B cell (primary cell): ENCODE measurements around the gene CLP1. TPM values are rescaled to one million over a fixed set of nuclear protein-coding genes. Genes with fewer than 3 reads are reported as not detected.

Source experiments
- ATAC-seq: fragments of 200-7000 bp; cut with Tn5 transposase; one replicate; pipeline ENCODE4 v1.10.0; 2021; ENCODE audit warnings: low read depth, mild to moderate bottlenecking, moderate number of reproducible peaks, moderate library complexity
- CTCF ChIA-PET: fragments of 350-600 bp; sonication (Branson Sonifier 250); formaldehyde crosslinking; loops from one replicate; lab custom pipeline; 2021; ENCODE audit warnings: antibody characterized with exemption, inconsistent platforms; lab: Charles Lee
- POLR2A ChIA-PET: fragments of 350-600 bp; sonication (Branson Sonifier 250); formaldehyde crosslinking; loops from one replicate; lab custom pipeline; 2021; ENCODE audit warnings: antibody characterized with exemption; lab: Charles Lee
- DNase-seq: peaks from one replicate; pipeline ENCODE4 v3.0.0; 2013
- H2AFZ ChIP-seq: 2 replicates; pipeline ENCODE4 v1.6.1; 2012; ENCODE audit warnings: mild to moderate bottlenecking, low read depth, low read length; ENCODE audit not compliant: insufficient read depth, poor library complexity, severe bottlenecking
- H3K27ac ChIP-seq, 2 donors: 1 replicate in 1 of 2; 2 replicates in 1 of 2; pipeline ENCODE4 v1.5.1; 2012 to 2013; ENCODE audit warnings: low read length in 2 of 2, mild to moderate bottlenecking in 2 of 2, moderate library complexity in 1 of 2
- H3K27me3 ChIP-seq, 4 experiments: fragments of 200-600 bp in 1 of 4; sonication (generic) in 1 of 4; replicated peaks in 1 of 4; 1 replicate in 2 of 4; 2 replicates in 2 of 4; pipeline versions ENCODE4 v1.6.1 to v1.7.0; 2013 to 2016; ENCODE audit warnings: low read length in 3 of 4, mild to moderate bottlenecking in 2 of 4, mixed read lengths in 1 of 4, moderate library complexity in 1 of 4; ENCODE audit not compliant: insufficient read depth in 4 of 4, control insufficient read depth in 3 of 4; ENCODE audit errors: control extremely low read depth in 1 of 4
- H3K36me3 ChIP-seq, 2 experiments: replicated peaks in 1 of 2; 1 replicate in 1 of 2; 2 replicates in 1 of 2; pipeline versions ENCODE4 v1.6.1 to v1.7.1; 2013; ENCODE audit warnings: low read length in 1 of 2; ENCODE audit not compliant: insufficient read depth in 2 of 2, control insufficient read depth in 1 of 2; ENCODE audit errors: control extremely low read depth in 1 of 2, extremely low read depth in 1 of 2
- H3K4me1 ChIP-seq, 2 donors: fragments of 200-600 bp in 1 of 2; sonication (generic) in 1 of 2; 1 replicate in 1 of 2; 2 replicates in 1 of 2; pipeline versions ENCODE4 v1.5.1 to v1.6.1; 2013 to 2017; ENCODE audit warnings: low read length in 2 of 2; ENCODE audit not compliant: control insufficient read depth in 2 of 2, insufficient read depth in 2 of 2
- H3K4me2 ChIP-seq: replicated peaks from 2 replicates; pipeline ENCODE3; 2012; ENCODE audit warnings: mild to moderate bottlenecking, low read depth, low read length; ENCODE audit not compliant: poor library complexity, severe bottlenecking
- H3K4me3 ChIP-seq, 5 experiments: fragments of 200-600 bp in 1 of 5; sonication (generic) in 1 of 5; 1 replicate in 3 of 5; 2 replicates in 2 of 5; pipeline versions ENCODE4 v1.5.1 to v1.7.0; 2011 to 2016; ENCODE audit warnings: low read length in 4 of 5, mild to moderate bottlenecking in 4 of 5, low read depth in 2 of 5, control low read depth in 1 of 5, moderate library complexity in 1 of 5; ENCODE audit not compliant: insufficient read depth in 1 of 5; ENCODE audit errors: control extremely low read depth in 1 of 5, extremely low read depth in 1 of 5
- H3K79me2 ChIP-seq: fragments of 200-600 bp; sonication (generic); one replicate; pipeline ENCODE4 v1.6.0; 2016; ENCODE audit warnings: low read length; ENCODE audit not compliant: control insufficient read depth, insufficient read depth
- H3K9ac ChIP-seq: fragments of 200-600 bp; sonication (generic); 2 replicates; pipeline ENCODE4 v1.6.1; 2017; ENCODE audit warnings: mild to moderate bottlenecking, low read length, moderate library complexity
- H3K9me3 ChIP-seq, 3 donors: one replicate each; pipeline versions ENCODE4 v1.6.1 to v1.7.1; 2013; ENCODE audit warnings: low read length in 2 of 3; ENCODE audit not compliant: control insufficient read depth in 2 of 3, insufficient read depth in 1 of 3; ENCODE audit errors: control extremely low read depth in 1 of 3
- H4K20me1 ChIP-seq: 2 replicates; pipeline ENCODE4 v1.6.0; 2012; ENCODE audit warnings: mild to moderate bottlenecking, low read length; ENCODE audit not compliant: insufficient read depth, control insufficient read depth, poor library complexity, severe bottlenecking
- H3K27ac Mint-ChIP-seq: one replicate; pipeline ENCODE4 v1.8.0; 2021; ENCODE audit warnings: mixed read lengths
- H3K27me3 Mint-ChIP-seq: one replicate; pipeline ENCODE4 v1.8.0; 2021; ENCODE audit warnings: mixed read lengths
- H3K4me1 Mint-ChIP-seq: one replicate; pipeline ENCODE4 v1.8.0; 2021; ENCODE audit warnings: mixed read lengths
- H3K4me3 Mint-ChIP-seq: one replicate; pipeline ENCODE4 v1.8.0; 2021; ENCODE audit warnings: mixed read lengths
- H3K9me3 Mint-ChIP-seq: one replicate; pipeline ENCODE4 v1.8.0; 2022; ENCODE audit warnings: mixed read lengths; ENCODE audit not compliant: insufficient read depth
- EZH2 ChIP-seq: IDR thresholded peaks from 2 replicates; pipeline ENCODE4 v1.6.1; 2012; ENCODE audit warnings: borderline replicate concordance, low read depth, mild to moderate bottlenecking, moderate library complexity, low read length; ENCODE audit not compliant: insufficient read depth, poor library complexity, severe bottlenecking
- WGBS: methylation state at CpG from one replicate; pipeline ENCODE4 v1.1.5; 2013; ENCODE audit warnings: missing lambda C conversion rate; ENCODE audit not compliant: insufficient coverage; 5-methylcytosine and 5-hydroxymethylcytosine counted together
- intact Hi-C: fragments of 100-400 bp; cut with micrococcal nuclease; formaldehyde crosslinking; loops from one replicate; pipeline ENCODE4 v1.10.0; 2022
- polyA plus RNA-seq: library from polyadenylated mRNA; depleted of rRNA; stranded (reverse); fragments of >200 nt; gene quantifications from 2 replicates; pipeline ENCODE4 v1.2.3, GENCODE V29; 2012
- total RNA-seq, 2 donors: library from RNA; stranded (reverse); fragments of 120-200 nt in 1 of 2; gene quantifications; 1 replicate in 1 of 2; 2 replicates in 1 of 2; pipeline versions ENCODE4 v1.2.3 to v1.2.4, GENCODE V29; 2013 to 2022
- TF ChIP-seq, protein P1 (sequence below): fragments of 200-600 bp; IDR thresholded peaks from one replicate; pipeline ENCODE4 v1.8.0; 2022; ENCODE audit warnings: antibody characterized with exemption, mild to moderate bottlenecking

CLP1 gene
- total and polyA plus RNA-seq, 2 donors (not counting 1 experiment from before 2014, with no cell fraction given): 6.0 to 15.5 TPM

DNA sequence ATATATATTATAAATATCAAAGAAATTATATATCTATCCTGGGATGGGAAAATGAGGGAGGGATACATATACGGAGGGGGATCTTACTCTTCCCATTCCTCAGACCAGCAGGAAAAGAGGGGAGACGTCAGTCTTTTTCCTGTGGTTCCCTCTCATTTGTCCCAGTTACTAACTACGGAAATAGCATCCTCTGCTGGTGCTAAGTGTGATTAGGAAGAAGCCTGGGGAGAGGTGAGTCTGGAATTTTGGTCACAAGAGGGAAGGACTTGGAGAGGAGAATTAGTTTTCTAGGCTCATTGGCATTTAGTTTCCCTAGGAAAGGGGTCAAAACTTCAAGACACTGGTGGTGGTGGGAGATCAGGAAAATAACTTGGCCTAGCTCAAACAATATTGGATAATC is 42.9 kb downstream of the CLP1 start:
- DNase-seq (no peak), ATAC-seq (no peak)
- CTCF ChIA-PET: no interaction called here

DNA sequence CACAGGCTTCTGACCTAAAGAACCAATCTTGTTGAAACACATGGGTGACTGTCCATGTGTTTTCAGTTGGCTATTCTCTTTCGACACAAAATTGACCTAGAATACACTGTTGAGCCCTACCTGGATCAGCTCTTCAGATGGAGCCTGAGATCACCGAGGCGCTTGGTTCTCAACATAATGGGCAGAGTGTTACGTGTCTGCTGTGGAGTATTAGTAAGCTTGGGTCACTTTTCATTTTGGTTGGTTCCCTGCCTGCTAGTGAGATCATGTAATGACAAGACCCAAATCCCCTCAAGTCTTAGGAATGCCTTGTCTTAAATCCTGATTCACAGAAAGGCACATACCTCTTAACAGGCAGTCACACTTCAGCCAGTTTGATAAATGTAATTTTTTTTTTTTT is 45.8 kb downstream of the CLP1 start:
- no peak for TF ChIP-seq EZH2
- TF ChIP-seq, protein P1, sequence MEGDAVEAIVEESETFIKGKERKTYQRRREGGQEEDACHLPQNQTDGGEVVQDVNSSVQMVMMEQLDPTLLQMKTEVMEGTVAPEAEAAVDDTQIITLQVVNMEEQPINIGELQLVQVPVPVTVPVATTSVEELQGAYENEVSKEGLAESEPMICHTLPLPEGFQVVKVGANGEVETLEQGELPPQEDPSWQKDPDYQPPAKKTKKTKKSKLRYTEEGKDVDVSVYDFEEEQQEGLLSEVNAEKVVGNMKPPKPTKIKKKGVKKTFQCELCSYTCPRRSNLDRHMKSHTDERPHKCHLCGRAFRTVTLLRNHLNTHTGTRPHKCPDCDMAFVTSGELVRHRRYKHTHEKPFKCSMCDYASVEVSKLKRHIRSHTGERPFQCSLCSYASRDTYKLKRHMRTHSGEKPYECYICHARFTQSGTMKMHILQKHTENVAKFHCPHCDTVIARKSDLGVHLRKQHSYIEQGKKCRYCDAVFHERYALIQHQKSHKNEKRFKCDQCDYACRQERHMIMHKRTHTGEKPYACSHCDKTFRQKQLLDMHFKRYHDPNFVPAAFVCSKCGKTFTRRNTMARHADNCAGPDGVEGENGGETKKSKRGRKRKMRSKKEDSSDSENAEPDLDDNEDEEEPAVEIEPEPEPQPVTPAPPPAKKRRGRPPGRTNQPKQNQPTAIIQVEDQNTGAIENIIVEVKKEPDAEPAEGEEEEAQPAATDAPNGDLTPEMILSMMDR: no peak
- ChIA-PET CTCF (interaction anchor here (0.7 to 3.2 kb wide), 2 partner anchors 30 to 97 kb away, joined by 4 to 19 read pairs; no protein-coding TSS in a partner anchor), POLR2A (interaction anchor here (0.6 kb wide), 1 partner anchor 26 kb away, joined by 3 read pairs; no protein-coding TSS in a partner anchor)
- DNase-seq (no peak), ATAC-seq (no peak)
- H3K9ac ChIP-seq: no peak overlapping the region
- no peaks in the 10 kb centered on the region for H3K4me1 ChIP-seq
- H2AFZ ChIP-seq: no peak overlapping the region
- no peaks in the 10 kb centered on the region for H3K27me3 Mint-ChIP-seq
- no peaks in the 10 kb centered on the region for H3K27me3 ChIP-seq
- H3K27ac ChIP-seq: no peak overlapping the region
- peaks cover 4% of the 10 kb centered on the region for H3K4me1 Mint-ChIP-seq
- no peaks in the 10 kb centered on the region for H4K20me1 ChIP-seq
- no peak overlapping the region for H3K4me3 Mint-ChIP-seq
- H3K9me3 Mint-ChIP-seq: no peaks in the 10 kb centered on the region
- H3K9me3 ChIP-seq: no peaks in the 10 kb centered on the region
- H3K79me2 ChIP-seq: peaks cover 16% of the 10 kb centered on the region
- peaks cover 4 to 46% of the 10 kb centered on the region in 2 experiments for H3K36me3 ChIP-seq
- intact Hi-C loops: no loop called here
- no peak overlapping the region for H3K4me3 ChIP-seq
- WGBS: 100% methylated on average over 1 of the region's 4 CpGs
- no peak overlapping the region for H3K27ac Mint-ChIP-seq
- H3K4me2 ChIP-seq: no peak overlapping the region

More for the DNA sequence above, 42.9 kb downstream of the CLP1 start:
- Histone ChIP-seq H3K9me3 (no peaks in the 10 kb centered on the region), H3K4me2 (no peak overlapping the region), H3K4me1 (no peaks in the 10 kb centered on the region), H3K9ac (no peak overlapping the region), H3K36me3 (peaks cover 10 to 65% of the 10 kb centered on the region in 2 experiments), H3K4me3 (no peak overlapping the region), H3K27me3 (no peaks in the 10 kb centered on the region), H3K27ac (no peak overlapping the region), H2AFZ (no peak overlapping the region), H4K20me1 (peaks cover 6% of the 10 kb centered on the region), H3K79me2 (no peaks in the 10 kb centered on the region)
- TF ChIP-seq, protein P1: no peak
- no peak for TF ChIP-seq EZH2
- Mint-ChIP-seq H3K4me3 (no peak overlapping the region), H3K4me1 (no peaks in the 10 kb centered on the region), H3K27me3 (no peaks in the 10 kb centered on the region), H3K27ac (no peak overlapping the region), H3K9me3 (no peaks in the 10 kb centered on the region)
- intact Hi-C loops: no loop called here
- WGBS: no CpG with 5 or more reads among the region's 3 CpGs
- POLR2A ChIA-PET: no interaction called here
